MM.1S (cell line): ENCODE data around the gene STAT6.

ENCODE experiments used
- CTCF ChIP-seq: fragments of 300-600 bp; sonication (generic); IDR thresholded peaks from 2 replicates; pipeline ENCODE4 v1.5.1; 2016; ENCODE audit warnings: antibody characterized with exemption, low read length, mixed read lengths
- EZH2 ChIP-seq: fragments of 300-600 bp; sonication (generic); optimal IDR thresholded peaks from 2 replicates; pipeline ENCODE3; 2017; ENCODE audit warnings: low read depth, mild to moderate bottlenecking, antibody characterized with exemption, low read length, mixed read lengths

GRCh38 chr12:57145460-57146059, 34.4 kb upstream of the STAT6 start:
- TF ChIP-seq CTCF (no peak), EZH2 (no peak)
